HL-60 (cell line): ENCODE results near the gene TMEM231.

Experiments used
- DNase-seq, 2 experiments: peaks; one replicate each; pipeline ENCODE4 v3.0.0-alpha.2; 2010 to 2020; ENCODE audit warnings: low read depth in 1 of 2, low spot score in 1 of 2
- H3K27ac ChIP-seq: fragments of 250-450 bp; sonication (Bioruptor Pico); replicated peaks from 2 replicates; pipeline ENCODE4 v1.5.1; 2020; ENCODE audit warnings: mild to moderate bottlenecking, moderate library complexity
- H3K27me3 ChIP-seq: fragments of 250-450 bp; sonication (Bioruptor Pico); 2 replicates; pipeline ENCODE4 v1.5.1; 2021; ENCODE audit warnings: mild to moderate bottlenecking, moderate library complexity; ENCODE audit not compliant: insufficient read depth, poor library complexity, severe bottlenecking
- H3K4me3 ChIP-seq: replicated peaks from 2 replicates; pipeline ENCODE4 v1.5.1; 2011; ENCODE audit warnings: mild to moderate bottlenecking, control low read depth, low read length; ENCODE audit not compliant: insufficient read depth
- GABPA ChIP-seq: IDR thresholded peaks from 2 replicates; pipeline ENCODE4 v1.6.1; 2012; ENCODE audit warnings: low read depth
- POLR2AphosphoS5 ChIP-seq: IDR thresholded peaks from 2 replicates; pipeline ENCODE4 v1.6.1; 2012; ENCODE audit warnings: low read depth
- SPI1 ChIP-seq: IDR thresholded peaks from 2 replicates; pipeline ENCODE4 v1.6.1; 2012; ENCODE audit warnings: low read depth, mild to moderate bottlenecking, borderline replicate concordance
- TF ChIP-seq, protein P1 (sequence below): IDR thresholded peaks from 2 replicates; pipeline ENCODE4 v1.6.1; 2012; ENCODE audit warnings: low read depth; ENCODE audit not compliant: insufficient replicate concordance
- TF ChIP-seq, protein P2 (sequence below): IDR thresholded peaks from one replicate; pipeline ENCODE4 v1.5.1; 2011; ENCODE audit warnings: low read length, control low read depth, inconsistent platforms; ENCODE audit not compliant: insufficient read depth

TMEM231 gene

DNA sequence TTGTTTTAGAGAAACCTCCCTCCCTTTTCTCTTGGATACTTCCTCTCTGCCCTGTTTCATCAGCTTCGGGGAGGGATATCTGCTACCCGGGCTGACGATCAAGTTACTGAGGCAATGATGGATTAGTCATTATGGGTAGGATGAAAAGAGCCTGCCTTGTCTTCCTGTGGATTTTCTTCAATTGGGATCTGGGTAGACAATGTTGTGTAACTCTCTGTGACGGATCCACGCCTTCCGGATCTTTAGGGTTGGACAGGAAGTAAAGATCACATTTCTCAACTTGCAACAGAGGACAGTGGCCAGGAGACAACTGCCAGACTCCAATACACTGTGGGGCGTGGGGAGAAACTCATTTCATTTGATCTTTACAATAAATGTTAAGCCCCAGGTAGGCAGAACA, 49.5 kb downstream of the TMEM231 start:
- H3K4me3 ChIP-seq, result no peak overlapping the region; the same call in 1 of the 2 replicates
- TF ChIP-seq, protein P1, sequence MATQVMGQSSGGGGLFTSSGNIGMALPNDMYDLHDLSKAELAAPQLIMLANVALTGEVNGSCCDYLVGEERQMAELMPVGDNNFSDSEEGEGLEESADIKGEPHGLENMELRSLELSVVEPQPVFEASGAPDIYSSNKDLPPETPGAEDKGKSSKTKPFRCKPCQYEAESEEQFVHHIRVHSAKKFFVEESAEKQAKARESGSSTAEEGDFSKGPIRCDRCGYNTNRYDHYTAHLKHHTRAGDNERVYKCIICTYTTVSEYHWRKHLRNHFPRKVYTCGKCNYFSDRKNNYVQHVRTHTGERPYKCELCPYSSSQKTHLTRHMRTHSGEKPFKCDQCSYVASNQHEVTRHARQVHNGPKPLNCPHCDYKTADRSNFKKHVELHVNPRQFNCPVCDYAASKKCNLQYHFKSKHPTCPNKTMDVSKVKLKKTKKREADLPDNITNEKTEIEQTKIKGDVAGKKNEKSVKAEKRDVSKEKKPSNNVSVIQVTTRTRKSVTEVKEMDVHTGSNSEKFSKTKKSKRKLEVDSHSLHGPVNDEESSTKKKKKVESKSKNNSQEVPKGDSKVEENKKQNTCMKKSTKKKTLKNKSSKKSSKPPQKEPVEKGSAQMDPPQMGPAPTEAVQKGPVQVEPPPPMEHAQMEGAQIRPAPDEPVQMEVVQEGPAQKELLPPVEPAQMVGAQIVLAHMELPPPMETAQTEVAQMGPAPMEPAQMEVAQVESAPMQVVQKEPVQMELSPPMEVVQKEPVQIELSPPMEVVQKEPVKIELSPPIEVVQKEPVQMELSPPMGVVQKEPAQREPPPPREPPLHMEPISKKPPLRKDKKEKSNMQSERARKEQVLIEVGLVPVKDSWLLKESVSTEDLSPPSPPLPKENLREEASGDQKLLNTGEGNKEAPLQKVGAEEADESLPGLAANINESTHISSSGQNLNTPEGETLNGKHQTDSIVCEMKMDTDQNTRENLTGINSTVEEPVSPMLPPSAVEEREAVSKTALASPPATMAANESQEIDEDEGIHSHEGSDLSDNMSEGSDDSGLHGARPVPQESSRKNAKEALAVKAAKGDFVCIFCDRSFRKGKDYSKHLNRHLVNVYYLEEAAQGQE, result no peak
- TF ChIP-seq POLR2AphosphoS5, result no peak
- TF ChIP-seq, protein P2, sequence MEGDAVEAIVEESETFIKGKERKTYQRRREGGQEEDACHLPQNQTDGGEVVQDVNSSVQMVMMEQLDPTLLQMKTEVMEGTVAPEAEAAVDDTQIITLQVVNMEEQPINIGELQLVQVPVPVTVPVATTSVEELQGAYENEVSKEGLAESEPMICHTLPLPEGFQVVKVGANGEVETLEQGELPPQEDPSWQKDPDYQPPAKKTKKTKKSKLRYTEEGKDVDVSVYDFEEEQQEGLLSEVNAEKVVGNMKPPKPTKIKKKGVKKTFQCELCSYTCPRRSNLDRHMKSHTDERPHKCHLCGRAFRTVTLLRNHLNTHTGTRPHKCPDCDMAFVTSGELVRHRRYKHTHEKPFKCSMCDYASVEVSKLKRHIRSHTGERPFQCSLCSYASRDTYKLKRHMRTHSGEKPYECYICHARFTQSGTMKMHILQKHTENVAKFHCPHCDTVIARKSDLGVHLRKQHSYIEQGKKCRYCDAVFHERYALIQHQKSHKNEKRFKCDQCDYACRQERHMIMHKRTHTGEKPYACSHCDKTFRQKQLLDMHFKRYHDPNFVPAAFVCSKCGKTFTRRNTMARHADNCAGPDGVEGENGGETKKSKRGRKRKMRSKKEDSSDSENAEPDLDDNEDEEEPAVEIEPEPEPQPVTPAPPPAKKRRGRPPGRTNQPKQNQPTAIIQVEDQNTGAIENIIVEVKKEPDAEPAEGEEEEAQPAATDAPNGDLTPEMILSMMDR, result no peak
- no peak for TF ChIP-seq GABPA
- TF ChIP-seq SPI1, result no peak; the same call in 1 of the 2 replicates
- no peak overlapping the region for H3K27ac ChIP-seq
- H3K27me3 ChIP-seq, result no peaks in the 10 kb centered on the region
- DNase-seq, result peak; percentile 46 to 74

DNA sequence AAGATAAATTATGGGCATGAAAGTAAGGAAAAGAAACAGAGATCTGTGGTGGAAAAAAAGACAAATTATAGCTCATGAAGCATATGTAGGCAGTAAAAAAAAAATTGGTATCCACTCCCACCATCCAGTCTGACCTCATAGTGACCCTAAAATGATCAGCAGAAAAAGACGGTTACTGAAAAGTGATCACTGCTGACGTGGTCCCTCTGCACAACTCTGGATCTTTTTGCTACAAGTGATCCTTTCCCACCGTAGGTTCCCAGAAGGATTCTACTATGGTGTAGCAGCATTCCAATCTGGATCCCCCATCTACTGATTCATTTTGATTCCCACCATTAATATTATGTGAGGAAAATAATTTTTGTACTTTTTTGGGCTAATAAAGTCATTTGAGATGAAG, 49.9 kb downstream of the TMEM231 start:
- TF ChIP-seq POLR2AphosphoS5, result no peak
- TF ChIP-seq GABPA, result no peak
- TF ChIP-seq, protein P2, result no peak
- TF ChIP-seq, protein P1, result no peak
- no peak for TF ChIP-seq SPI1
- DNase-seq, result no peak
- Histone ChIP-seq H3K27ac (no peak overlapping the region), H3K4me3 (no peak overlapping the region; the same call in 1 of the 2 replicates), H3K27me3 (no peaks in the 10 kb centered on the region)

DNA sequence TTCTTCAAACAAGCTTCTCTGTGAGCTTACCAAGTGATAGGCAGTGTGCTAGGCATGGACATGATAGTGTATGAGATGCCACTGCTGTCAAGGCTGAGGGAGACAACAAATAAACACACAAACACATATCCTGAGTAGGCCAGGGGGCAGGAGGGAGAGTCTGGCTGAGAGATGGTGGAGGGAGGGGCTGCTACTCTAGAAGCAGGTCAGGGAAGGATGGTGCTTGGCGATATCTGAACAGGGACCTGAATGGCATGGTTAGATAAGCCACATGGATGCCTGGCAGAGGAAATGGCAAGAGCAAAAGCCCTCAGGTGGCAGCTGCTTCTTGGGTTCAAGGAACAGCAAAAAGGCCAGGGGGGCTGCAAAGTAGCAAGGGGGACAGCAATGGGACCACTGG, 52.3 kb downstream of the TMEM231 start:
- no peak for DNase-seq
- H3K27me3 ChIP-seq, result no peaks in the 10 kb centered on the region
- TF ChIP-seq, protein P2, result no peak
- TF ChIP-seq SPI1, result no peak
- TF ChIP-seq POLR2AphosphoS5, result no peak
- TF ChIP-seq, protein P1, result no peak
- no peak for TF ChIP-seq GABPA
- no peak overlapping the region for H3K27ac ChIP-seq
- H3K4me3 ChIP-seq, result no peak overlapping the region
